Ovary (tissue), 9 donors: Measurements from ENCODE around the gene OPN1LW. TPM values are rescaled to one million over a fixed set of nuclear protein-coding genes. Genes with fewer than 3 reads are reported as not detected.
"Not testable (repeated sequence)": the region's sequence is repeated elsewhere in the genome, so short reads cannot be mapped to it uniquely, and the experiment has no call there.

Experiments
- DNase-seq, 5 donors: peaks; one replicate each; pipeline ENCODE4 v3.0.0-alpha.2; 2019 to 2020
- H3K27ac ChIP-seq, 2 donors: fragments of 200-600 bp; one replicate each; pipeline versions ENCODE4 v1.5.1 to v1.8.0; 2019 to 2022
- H3K27me3 ChIP-seq: fragments of 200-600 bp; one replicate; pipeline ENCODE4 v1.8.0; 2022
- H3K36me3 ChIP-seq: fragments of 200-600 bp; sonication (generic); one replicate; pipeline ENCODE4 v1.5.1; 2019
- H3K4me1 ChIP-seq: one replicate; pipeline ENCODE4 v1.8.1; 2013; ENCODE audit warnings: mild to moderate bottlenecking, moderate library complexity; ENCODE audit not compliant: insufficient read depth
- H3K4me3 ChIP-seq: fragments of 200-600 bp; sonication (generic); one replicate; pipeline ENCODE4 v1.5.1; 2017
- H3K9me3 ChIP-seq, 2 donors: fragments of 200-600 bp in 1 of 2; sonication (generic) in 1 of 2; one replicate each; pipeline versions ENCODE4 v1.5.1 to v1.8.1; 2013 to 2019; ENCODE audit warnings: mild to moderate bottlenecking in 1 of 2, moderate library complexity in 1 of 2
- WGBS, 3 donors: extraction: QIAGEN DNeasy Blood & Tissue Kit in 1 of 3; methylation state at CpG; one replicate each; pipeline versions ENCODE4 v1.1.5 to v1.1.7; 2013 to 2017; 5-methylcytosine and 5-hydroxymethylcytosine counted together
- intact Hi-C, 4 donors: fragments of 100-400 bp; cut with DNase I; formaldehyde crosslinking; loops; one replicate each; pipeline versions ENCODE4 v1.11.0 to v1.15.1; 2022 to 2023
- polyA plus RNA-seq, 2 donors: library from polyadenylated mRNA; stranded (reverse); fragments of 200-250 nt in 1 of 2; fragments of 350-450 nt in 1 of 2; fragmentation: Illumina TruSeq in 1 of 2; extraction: RNeasy Lipid Tissue Mini Kit (QIAGEN cat#74804) in 1 of 2; gene quantifications; one replicate each; pipeline ENCODE4 v1.2.3, GENCODE V29; 2013 to 2014
- total RNA-seq, 7 donors: library from RNA; depleted of rRNA in 2 of 7; stranded (reverse); fragments of >200 nt in 2 of 7; fragmentation: NEBNext Ultra II Directional in 3 of 7; extraction: Animal tissue kit (Norgen Biotek cat#: 25700) in 3 of 7; gene quantifications; one replicate each; pipeline versions ENCODE4 v1.1.0 to v1.2.4, GENCODE V29; 2016 to 2023
- donor health status: DM: no; HTN: no; CAD: no; lungs with moderate emphysema.
- donor health status: DM: no; HTN: no; CAD: no.
- donor health status: Bipolar disorder and iron deficiency.
- donor health status: DM: yes; HTN: yes; CAD: no.
- donor health status: DM: no; HTN: no; CAD: no.
- donor health status: DM: yes; HTN: yes; CAD: no.

The OPN1LW gene
- total and polyA plus RNA-seq, 9 donors = not detected

DNA sequence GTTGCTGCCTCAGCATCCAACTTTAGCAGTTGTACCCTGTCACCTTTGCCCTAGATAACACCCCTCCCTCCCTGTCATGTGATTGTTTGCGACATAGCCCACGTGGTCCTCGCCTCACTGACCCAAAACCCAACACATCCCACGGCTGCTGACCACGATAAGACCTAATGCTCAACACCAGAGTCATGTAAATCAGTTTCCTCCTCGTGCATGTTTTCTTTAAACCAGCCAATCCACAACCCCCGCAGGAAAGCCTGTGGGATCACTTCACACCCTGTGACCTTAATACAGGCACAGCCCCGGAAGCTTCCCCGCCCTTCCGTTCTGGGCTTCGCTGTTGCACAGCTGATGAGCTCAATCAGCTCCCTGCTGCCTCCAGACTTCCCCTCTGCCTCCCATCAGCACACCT, 28.5 kb downstream of the OPN1LW start:
- H3K4me1 ChIP-seq, DNase-seq, H3K27ac ChIP-seq, H3K36me3 ChIP-seq, intact Hi-C loops, H3K9me3 ChIP-seq, H3K4me3 ChIP-seq, H3K27me3 ChIP-seq: not testable (repeated sequence)
- no CpG with 5 or more reads among the region's 11 CpGs for WGBS, 3 donors

- H3K27ac ChIP-seq, H3K27me3 ChIP-seq, DNase-seq, H3K4me3 ChIP-seq, intact Hi-C loops, H3K36me3 ChIP-seq, H3K9me3 ChIP-seq, H3K4me1 ChIP-seq: not testable (repeated sequence)
- WGBS, 3 donors = no CpG with 5 or more reads among the region's 10 CpGs
Measured at GRCh38 chrX:154174356-154174755, 30.3 kb downstream of the OPN1LW start.

DNA sequence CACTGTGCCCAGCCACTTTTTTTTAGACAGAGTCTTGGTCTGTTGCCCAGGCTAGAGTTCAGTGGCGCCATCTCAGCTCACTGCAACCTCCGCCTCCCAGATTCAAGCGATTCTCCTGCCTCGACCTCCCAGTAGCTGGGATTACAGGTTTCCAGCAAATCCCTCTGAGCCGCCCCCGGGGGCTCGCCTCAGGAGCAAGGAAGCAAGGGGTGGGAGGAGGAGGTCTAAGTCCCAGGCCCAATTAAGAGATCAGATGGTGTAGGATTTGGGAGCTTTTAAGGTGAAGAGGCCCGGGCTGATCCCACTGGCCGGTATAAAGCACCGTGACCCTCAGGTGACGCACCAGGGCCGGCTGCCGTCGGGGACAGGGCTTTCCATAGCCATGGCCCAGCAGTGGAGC, 38.3 kb downstream of the OPN1LW start, which contains the start of gene OPN1MW:
Gene OPN1MW, plus strand, starts transcription at position 301 of the 400 bp plus-strand sequence. Its CDS starts 82 bp downstream, at position 383.
- no CpG with 5 or more reads among the region's 14 CpGs for WGBS, 3 donors
- H3K27ac ChIP-seq, DNase-seq, H3K36me3 ChIP-seq, H3K4me1 ChIP-seq, H3K27me3 ChIP-seq, intact Hi-C loops, H3K9me3 ChIP-seq, H3K4me3 ChIP-seq: not testable (repeated sequence)

DNA sequence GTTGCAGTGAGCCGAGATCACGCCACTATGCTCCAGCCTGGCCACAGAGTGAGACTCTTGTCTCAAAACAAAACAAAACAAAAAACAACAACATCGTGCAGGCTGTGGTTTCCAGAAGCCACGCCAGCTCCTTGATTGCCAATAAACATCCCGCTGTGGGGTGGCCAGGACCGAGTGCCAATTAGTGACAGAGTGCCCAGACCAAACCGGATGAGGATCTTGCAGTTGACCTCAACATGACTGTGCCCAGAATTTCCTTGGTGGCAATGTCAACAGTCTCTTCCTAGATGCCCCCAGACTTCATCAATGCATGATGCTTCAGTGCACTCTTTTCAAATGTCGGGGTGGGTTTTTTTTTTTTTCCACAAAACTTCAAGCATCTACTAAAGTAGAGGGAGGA, 39.8 kb downstream of the OPN1LW start:
- H3K4me3 ChIP-seq, H3K9me3 ChIP-seq, H3K27me3 ChIP-seq, H3K36me3 ChIP-seq, H3K4me1 ChIP-seq, intact Hi-C loops, DNase-seq, H3K27ac ChIP-seq: not testable (repeated sequence)
- no CpG with 5 or more reads among the region's 8 CpGs for WGBS, 3 donors

DNA sequence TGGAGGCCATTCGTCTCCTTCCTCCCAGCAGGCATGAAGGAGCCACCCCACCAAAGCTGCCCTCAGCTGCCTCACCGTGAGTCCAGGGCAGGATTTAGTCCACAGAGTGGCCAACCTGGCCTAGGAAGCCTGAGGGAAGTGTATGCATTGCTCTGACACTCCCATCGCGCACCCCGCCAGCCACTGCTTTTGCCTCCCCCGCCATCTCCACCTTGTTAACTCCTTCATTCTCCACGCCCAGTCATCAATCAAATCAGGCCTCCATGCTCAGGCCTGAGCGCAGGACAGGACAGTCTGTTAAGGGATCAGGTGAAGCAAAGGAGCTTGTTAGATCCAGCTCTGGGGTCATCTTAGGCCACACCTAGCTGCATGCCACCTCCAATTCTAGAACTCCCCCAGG, 48.8 kb downstream of the OPN1LW start:
- H3K9me3 ChIP-seq, intact Hi-C loops, H3K4me3 ChIP-seq, H3K27me3 ChIP-seq, H3K27ac ChIP-seq, H3K36me3 ChIP-seq, DNase-seq, H3K4me1 ChIP-seq: not testable (repeated sequence)
- no CpG with 5 or more reads among the region's 8 CpGs for WGBS, 3 donors

GRCh38 chrX:154194316-154194715, 50.3 kb downstream of the OPN1LW start:
- H3K36me3 ChIP-seq, H3K9me3 ChIP-seq, H3K27me3 ChIP-seq, intact Hi-C loops, H3K4me1 ChIP-seq, DNase-seq, H3K4me3 ChIP-seq, H3K27ac ChIP-seq: not testable (repeated sequence)
- no CpG with 5 or more reads among the region's 2 CpGs for WGBS, 3 donors

DNA sequence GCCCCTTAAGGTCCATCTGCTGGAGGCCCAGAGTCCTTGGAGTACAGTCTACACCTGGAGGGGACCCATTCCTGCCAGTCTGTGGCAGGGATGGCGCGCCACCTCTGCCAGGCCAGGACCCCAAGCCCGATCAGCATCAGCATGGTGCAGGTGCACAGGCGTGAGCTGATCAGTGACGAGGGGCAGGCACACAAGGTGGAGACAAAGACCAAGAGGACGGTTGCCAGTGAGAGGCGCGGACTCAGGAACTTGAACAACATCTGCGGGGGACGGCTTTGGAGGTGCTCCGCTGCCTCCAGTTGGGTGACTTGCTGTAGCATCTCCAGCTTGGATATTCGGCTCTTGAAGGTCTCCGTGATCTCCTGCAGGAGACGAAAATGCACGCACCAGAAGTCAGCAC, 52.4 kb downstream of the OPN1LW start:
- DNase-seq, H3K4me3 ChIP-seq, H3K9me3 ChIP-seq, H3K36me3 ChIP-seq, intact Hi-C loops, H3K4me1 ChIP-seq, H3K27ac ChIP-seq, H3K27me3 ChIP-seq: not testable (repeated sequence)
- WGBS, 3 donors = no CpG with 5 or more reads among the region's 15 CpGs

Other genes starting within 250 kb of the OPN1LW start
- 1 to 10 TPM in 1 of 7 donors, under 1 TPM in 4, not detected in 2; 0.34 to 1.5 (median 0.50) TPM for gene AVPR2, start 239.6 kb upstream of the OPN1LW start, total RNA-seq
- 1 to 10 TPM in 1 of 2 donors, not detected in 1; 1.3 TPM for gene AVPR2, start 239.6 kb upstream of the OPN1LW start, polyA plus RNA-seq
- gene ARHGAP4, start 218.0 kb upstream of the OPN1LW start, total RNA-seq = 10 to 100 TPM in 5 of 7 donors, 1 to 10 TPM in 2; 7.0 to 22.3 (median 11.4) TPM
- 10 to 100 TPM in 1 of 2 donors, 1 to 10 TPM in 1; 1.2 to 14.7 TPM for gene ARHGAP4, start 218.0 kb upstream of the OPN1LW start, polyA plus RNA-seq
- 10 to 100 TPM; 36.7 to 95.5 (median 64.2) TPM for gene NAA10, start 209.2 kb upstream of the OPN1LW start, total RNA-seq
- 10 to 100 TPM; 64.9 to 87.3 TPM for gene NAA10, start 209.2 kb upstream of the OPN1LW start, polyA plus RNA-seq
- gene RENBP, start 199.6 kb upstream of the OPN1LW start, total RNA-seq = 1 to 10 TPM in 6 of 7 donors, under 1 TPM in 1; 0.80 to 4.9 (median 2.5) TPM
- 1 to 10 TPM; 1.2 to 2.8 TPM for gene RENBP, start 199.6 kb upstream of the OPN1LW start, polyA plus RNA-seq
- gene HCFC1, start 172.4 kb upstream of the OPN1LW start, total RNA-seq = 10 to 100 TPM; 26.3 to 62.5 (median 53.1) TPM
- gene HCFC1, start 172.4 kb upstream of the OPN1LW start, polyA plus RNA-seq = 10 to 100 TPM; 13.3 to 19.7 TPM
- 10 to 100 TPM in 3 of 7 donors, 1 to 10 TPM in 4; 4.4 to 11.6 (median 9.4) TPM for gene TMEM187, start 171.5 kb upstream of the OPN1LW start, total RNA-seq
- 1 to 10 TPM; 2.6 to 9.8 TPM for gene TMEM187, start 171.5 kb upstream of the OPN1LW start, polyA plus RNA-seq
- gene IRAK1, start 124.3 kb upstream of the OPN1LW start, total RNA-seq = 10 to 100 TPM; 17.0 to 97.4 (median 52.6) TPM
- 10 to 100 TPM; 10.5 to 25.8 TPM for gene IRAK1, start 124.3 kb upstream of the OPN1LW start, polyA plus RNA-seq
- gene MECP2, start 46.5 kb upstream of the OPN1LW start, total RNA-seq = 10 to 100 TPM; 46.4 to 91.2 (median 62.4) TPM
- gene MECP2, start 46.5 kb upstream of the OPN1LW start, polyA plus RNA-seq = 10 to 100 TPM; 26.8 to 29.6 TPM
- gene OPN1MW, start 38.4 kb downstream of the OPN1LW start, total RNA-seq = not detected
- not detected for gene OPN1MW, start 38.4 kb downstream of the OPN1LW start, polyA plus RNA-seq
- gene OPN1MW2, start 75.5 kb downstream of the OPN1LW start, total RNA-seq = not detected
- not detected for gene OPN1MW2, start 75.5 kb downstream of the OPN1LW start, polyA plus RNA-seq
- gene OPN1MW3, start 113.3 kb downstream of the OPN1LW start, total RNA-seq = not detected
- gene OPN1MW3, start 113.3 kb downstream of the OPN1LW start, polyA plus RNA-seq = not detected
- gene TEX28, start 150.9 kb downstream of the OPN1LW start, total RNA-seq = not detected
- not detected for gene TEX28, start 150.9 kb downstream of the OPN1LW start, polyA plus RNA-seq
- gene TKTL1, start 151.6 kb downstream of the OPN1LW start, total RNA-seq = under 1 TPM in 4 of 7 donors, not detected in 3; 0.12 to 0.36 (median 0.23) TPM
- gene TKTL1, start 151.6 kb downstream of the OPN1LW start, polyA plus RNA-seq = under 1 TPM; 0.38 to 0.91 TPM
- 1,000 to 10,000 TPM in 4 of 7 donors, 100 to 1,000 TPM in 3; 327 to 2,249 (median 1,321) TPM for gene FLNA, start 230.4 kb downstream of the OPN1LW start, total RNA-seq
- gene FLNA, start 230.4 kb downstream of the OPN1LW start, polyA plus RNA-seq = 100 to 1,000 TPM; 378 to 647 TPM
- 100 to 1,000 TPM in 5 of 7 donors, 10 to 100 TPM in 2; 40.5 to 158 (median 107) TPM for gene EMD, start 235.1 kb downstream of the OPN1LW start, total RNA-seq
- gene EMD, start 235.1 kb downstream of the OPN1LW start, polyA plus RNA-seq = 100 to 1,000 TPM in 1 of 2 donors, 10 to 100 TPM in 1; 55.1 to 146 TPM